ENCODE results near the gene NKD1. TPM values are rescaled to one million over a fixed set of nuclear protein-coding genes. Genes with fewer than 3 reads are reported as not detected.

The NKD1 gene
- total and polyA plus RNA-seq, 2 of the 8 experiments (the other 6 are each of a cell fraction or from before 2014, with no cell fraction given), result 0.70 to 4.5 TPM

GRCh38 chr16:50671644-50672260 is 123.6 kb downstream of the NKD1 start (continued):
- TF ChIP-seq RAD21 (IDR thresholded peaks at IDR 0.05 in 1 of 2, conservative IDR thresholded peaks at IDR 0.05 in 1 of 2; ENCODE audit: low read depth in 2 of 2, low read length in 2 of 2) (peak; percentile 70 to 76), USF2 (IDR thresholded peaks at IDR 0.05; ENCODE audit: low read length) (no peak), SP2 (IDR thresholded peaks at IDR 0.05; ENCODE audit: low read length) (no peak), CREB1 (IDR thresholded peaks at IDR 0.05) (no peak), CTCF (IDR thresholded peaks at IDR 0.05; ENCODE audit: control extremely low read depth in 1 of 3, insufficient read depth in 1 of 3, low read depth in 1 of 3, low read length in 3 of 3) (peak; percentile 37 to 83 (median 78)), TBP (IDR thresholded peaks at IDR 0.05; ENCODE audit: low read depth, low read length) (no peak), FOSL1 (IDR thresholded peaks at IDR 0.05; ENCODE audit: insufficient read depth, low read depth, low read length) (no peak)

Data from H1 (cell line).